ENCODE data around the gene ARHGAP15. TPM values are rescaled to one million over a fixed set of nuclear protein-coding genes. Genes with fewer than 3 reads are reported as not detected.

ARHGAP15 gene
- total RNA-seq, 1 donor from 2014 or later: not detected

- FAIRE-seq (no peak), DNase-seq (ENCODE audit: low read depth) (no peak)
- Histone ChIP-seq H3K4me3 (ENCODE audit: insufficient read depth, low read depth, low read length) (no peak overlapping the region), H3K27me3 (ENCODE audit: insufficient read depth, low read length) (peaks cover 1% of the 10 kb centered on the region), H4K20me1 (ENCODE audit: insufficient read depth, low read length) (no peaks in the 10 kb centered on the region), H3K4me1 (ENCODE audit: insufficient read depth, low read length) (no peaks in the 10 kb centered on the region), H3K4me2 (ENCODE audit: low read length) (no peak overlapping the region), H2AFZ (ENCODE audit: low read depth, low read length) (no peak overlapping the region), H3K9me3 (ENCODE audit: insufficient read depth, low read depth, low read length) (no peaks in the 10 kb centered on the region), H3K9ac (ENCODE audit: low read length) (no peak overlapping the region), H3K79me2 (ENCODE audit: insufficient read depth, low read length) (no peaks in the 10 kb centered on the region), H3K27ac (ENCODE audit: low read depth, low read length) (no peak overlapping the region), H3K36me3 (ENCODE audit: insufficient read depth, low read length) (no peaks in the 10 kb centered on the region)
- Mint-ChIP-seq H3K4me3 (ENCODE audit: unreplicated experiment) (no peak overlapping the region), H3K36me3 (ENCODE audit: low read depth, unreplicated experiment) (no peaks in the 10 kb centered on the region), H3K9me3 (ENCODE audit: unreplicated experiment) (no peaks in the 10 kb centered on the region), H3K27ac (ENCODE audit: unreplicated experiment) (no peak overlapping the region), H3K27me3 (ENCODE audit: low read depth, unreplicated experiment) (peaks cover 2% of the 10 kb centered on the region), H3K4me1 (ENCODE audit: low read depth, unreplicated experiment) (no peaks in the 10 kb centered on the region)
- no peak for TF ChIP-seq EZH2 (IDR thresholded peaks at IDR 0.05; ENCODE audit: insufficient read depth, low read length)
Observed at GRCh38 chr2:143146815-143147530, 17.8 kb downstream of the ARHGAP15 start.

- no peaks in the 10 kb centered on the region for H3K36me3 ChIP-seq (ENCODE audit: insufficient read depth, low read length)
- H3K4me3 ChIP-seq (ENCODE audit: insufficient read depth, low read depth, low read length): no peak overlapping the region
- H3K36me3 Mint-ChIP-seq (ENCODE audit: low read depth, unreplicated experiment): no peaks in the 10 kb centered on the region
- peaks cover 2% of the 10 kb centered on the region for H3K27me3 Mint-ChIP-seq (ENCODE audit: low read depth, unreplicated experiment)
- FAIRE-seq: no peak
- H3K9me3 ChIP-seq (ENCODE audit: insufficient read depth, low read depth, low read length): no peaks in the 10 kb centered on the region
- no peak overlapping the region for H3K27ac ChIP-seq (ENCODE audit: low read depth, low read length)
- no peak overlapping the region for H3K9ac ChIP-seq (ENCODE audit: low read length)
- no peaks in the 10 kb centered on the region for H3K4me1 ChIP-seq (ENCODE audit: insufficient read depth, low read length)
- H3K4me1 Mint-ChIP-seq (ENCODE audit: low read depth, unreplicated experiment): no peaks in the 10 kb centered on the region
- no peaks in the 10 kb centered on the region for H3K9me3 Mint-ChIP-seq (ENCODE audit: unreplicated experiment)
- no peaks in the 10 kb centered on the region for H4K20me1 ChIP-seq (ENCODE audit: insufficient read depth, low read length)
- no peak for TF ChIP-seq CTCF (IDR thresholded peaks at IDR 0.05; ENCODE audit: insufficient read depth, low read depth, low read length)
- TF ChIP-seq EZH2 (IDR thresholded peaks at IDR 0.05; ENCODE audit: insufficient read depth, low read length): no peak
- no peaks in the 10 kb centered on the region for H3K79me2 ChIP-seq (ENCODE audit: insufficient read depth, low read length)
- H3K27me3 ChIP-seq (ENCODE audit: insufficient read depth, low read length): peaks cover 2% of the 10 kb centered on the region
- no peak overlapping the region for H3K27ac Mint-ChIP-seq (ENCODE audit: unreplicated experiment)
- no peak overlapping the region for H2AFZ ChIP-seq (ENCODE audit: low read depth, low read length)
- H3K4me3 Mint-ChIP-seq (ENCODE audit: unreplicated experiment): no peak overlapping the region
- no peak for DNase-seq (ENCODE audit: low read depth)
- H3K4me2 ChIP-seq (ENCODE audit: low read length): no peak overlapping the region
Observed at GRCh38 chr2:143148011-143148410, 18.8 kb downstream of the ARHGAP15 start.

GRCh38 chr2:143148757-143149156 is 19.5 kb downstream of the ARHGAP15 start:
- no peak overlapping the region for H3K4me2 ChIP-seq (ENCODE audit: low read length)
- no peak for FAIRE-seq
- H3K9ac ChIP-seq (ENCODE audit: low read length): no peak overlapping the region
- TF ChIP-seq CTCF (IDR thresholded peaks at IDR 0.05; ENCODE audit: insufficient read depth, low read depth, low read length): no peak
- no peak for TF ChIP-seq EZH2 (IDR thresholded peaks at IDR 0.05; ENCODE audit: insufficient read depth, low read length)
- no peak overlapping the region for H3K4me3 Mint-ChIP-seq (ENCODE audit: unreplicated experiment)
- no peak for DNase-seq (ENCODE audit: low read depth)
- H3K79me2 ChIP-seq (ENCODE audit: insufficient read depth, low read length): no peaks in the 10 kb centered on the region
- H3K4me3 ChIP-seq (ENCODE audit: insufficient read depth, low read depth, low read length): no peak overlapping the region
- no peaks in the 10 kb centered on the region for H3K4me1 Mint-ChIP-seq (ENCODE audit: low read depth, unreplicated experiment)
- peaks cover 2% of the 10 kb centered on the region for H3K27me3 ChIP-seq (ENCODE audit: insufficient read depth, low read length)
- H3K36me3 ChIP-seq (ENCODE audit: insufficient read depth, low read length): no peaks in the 10 kb centered on the region
- peaks cover 2% of the 10 kb centered on the region for H3K27me3 Mint-ChIP-seq (ENCODE audit: low read depth, unreplicated experiment)
- no peaks in the 10 kb centered on the region for H3K36me3 Mint-ChIP-seq (ENCODE audit: low read depth, unreplicated experiment)
- no peak overlapping the region for H3K27ac ChIP-seq (ENCODE audit: low read depth, low read length)
- H3K27ac Mint-ChIP-seq (ENCODE audit: unreplicated experiment): no peak overlapping the region
- H4K20me1 ChIP-seq (ENCODE audit: insufficient read depth, low read length): no peaks in the 10 kb centered on the region
- no peak overlapping the region for H2AFZ ChIP-seq (ENCODE audit: low read depth, low read length)
- no peaks in the 10 kb centered on the region for H3K9me3 ChIP-seq (ENCODE audit: insufficient read depth, low read depth, low read length)
- no peaks in the 10 kb centered on the region for H3K4me1 ChIP-seq (ENCODE audit: insufficient read depth, low read length)
- H3K9me3 Mint-ChIP-seq (ENCODE audit: unreplicated experiment): no peaks in the 10 kb centered on the region
